Kidney (tissue), 14 donors: ENCODE measurements around the gene CORO2B. TPM values are rescaled to one million over a fixed set of nuclear protein-coding genes. Genes with fewer than 3 reads are reported as not detected.

Experiments used
- DNase-seq, 5 donors: peaks; one replicate each; pipeline ENCODE4 v3.0.0-alpha.2; 2013 to 2020
- FAIRE-seq: peaks from 2 replicates; lab custom pipeline; 2012; peaks lifted over from hg19 to GRCh38; lab: Jason Lieb, UNC
- H3K27ac ChIP-seq, 2 donors: one replicate each; pipeline ENCODE4 v1.7.0; 2013; ENCODE audit warnings: low read depth in 2 of 2, low read length in 2 of 2, inconsistent platforms in 1 of 2
- H3K27me3 ChIP-seq: one replicate; pipeline ENCODE4 v1.7.1; 2013; ENCODE audit warnings: low read length, inconsistent platforms; ENCODE audit not compliant: control insufficient read depth, insufficient read depth
- H3K36me3 ChIP-seq, 3 donors: one replicate each; pipeline versions ENCODE4 v1.7.0 to v1.7.1; 2013; ENCODE audit warnings: low read length in 3 of 3, control low read depth in 1 of 3, inconsistent platforms in 1 of 3; ENCODE audit not compliant: insufficient read depth in 3 of 3, control insufficient read depth in 2 of 3
- H3K4me1 ChIP-seq, 3 donors: one replicate each; pipeline versions ENCODE4 v1.7.0 to v1.7.1; 2013; ENCODE audit warnings: low read length in 3 of 3, inconsistent platforms in 1 of 3, low read depth in 1 of 3; ENCODE audit not compliant: control insufficient read depth in 2 of 3, insufficient read depth in 2 of 3
- H3K4me3 ChIP-seq, 3 donors: one replicate each; pipeline versions ENCODE4 v1.7.0 to v1.8.1; 2013; ENCODE audit warnings: low read length in 3 of 3, control low read depth in 1 of 3, inconsistent platforms in 1 of 3
- H3K9ac ChIP-seq, 3 donors: one replicate each; pipeline versions ENCODE4 v1.7.0 to v1.7.1; 2013; ENCODE audit warnings: low read length in 3 of 3, control low read depth in 1 of 3, inconsistent platforms in 1 of 3
- H3K9me3 ChIP-seq, 3 donors: one replicate each; pipeline versions ENCODE4 v1.7.0 to v1.7.1; 2013; ENCODE audit warnings: low read length in 3 of 3, control low read depth in 1 of 3, inconsistent platforms in 1 of 3; ENCODE audit not compliant: control insufficient read depth in 2 of 3, insufficient read depth in 1 of 3
- intact Hi-C: fragments of 100-400 bp; cut with DNase I; formaldehyde crosslinking; loops from one replicate; pipeline ENCODE4 v1.11.1; 2022
- polyA plus RNA-seq: library from polyadenylated mRNA; stranded (reverse); fragments of 350-450 nt; fragmentation: Illumina TruSeq; extraction: RNeasy Lipid Tissue Mini Kit (QIAGEN cat#74804); gene quantifications from one replicate; pipeline ENCODE4 v1.2.3, GENCODE V29; 2014; ENCODE audit warnings: low read depth, low replicate concordance; ENCODE audit not compliant: insufficient read depth
- total RNA-seq: library from RNA; stranded (reverse); fragmentation: NEBNext Ultra II Directional; extraction: Animal tissue kit (Norgen Biotek cat#: 25700); gene quantifications from one replicate; pipeline ENCODE4 v1.2.1, GENCODE V29; 2021
- TF ChIP-seq, protein P1 (sequence below): IDR thresholded peaks from 3 replicates; pipeline ENCODE4 v1.5.1; 2012; ENCODE audit warnings: mild to moderate bottlenecking, moderate library complexity, borderline replicate concordance; ENCODE audit not compliant: insufficient read depth; ENCODE audit errors: extremely low read depth
- donor health status: control.
- donor health status: control.
- donor health status: control.
- donor health status: control.
- donor health status: control.
- donor health status: DM: yes; HTN: yes; CAD: no.
- donor health status: Normal renal cell carcinoma (clear cell type).

Gene CORO2B
- total and polyA plus RNA-seq, 2 donors from 2014 or later: 7.9 to 9.0 TPM

DNA sequence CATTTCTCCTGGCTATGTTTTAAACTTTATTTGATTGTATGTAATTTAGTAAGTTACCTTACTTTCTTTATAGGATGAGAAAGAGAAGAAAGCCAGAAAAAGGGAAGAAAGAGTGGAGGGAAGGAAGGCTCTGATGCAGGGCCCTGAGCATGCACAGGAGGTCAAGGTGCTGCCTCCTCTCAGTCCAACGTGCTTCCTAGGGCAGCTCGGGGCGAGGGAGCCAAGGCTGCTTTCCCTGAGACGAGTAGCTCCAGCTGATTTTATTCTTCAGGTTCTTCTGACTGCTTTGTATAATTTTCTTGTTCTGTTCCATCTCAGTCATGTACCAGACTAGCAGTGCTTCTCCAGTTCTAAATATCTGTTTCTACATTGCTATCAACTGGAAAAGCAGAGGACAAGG, 3.4 kb downstream of the CORO2B start:
- intact Hi-C loops: no loop called here
- Histone ChIP-seq H3K27ac (no peak overlapping the region), H3K36me3 (no peaks in the 10 kb centered on the region), H3K9ac (no peak overlapping the region), H3K27me3 (no peaks in the 10 kb centered on the region), H3K4me3 (no peak overlapping the region), H3K9me3 (no peaks in the 10 kb centered on the region), H3K4me1 (peaks cover 0 to 13% (median 0%) of the 10 kb centered on the region in 3 donors)
- FAIRE-seq (no peak), DNase-seq (no peak)
- TF ChIP-seq, protein P1, sequence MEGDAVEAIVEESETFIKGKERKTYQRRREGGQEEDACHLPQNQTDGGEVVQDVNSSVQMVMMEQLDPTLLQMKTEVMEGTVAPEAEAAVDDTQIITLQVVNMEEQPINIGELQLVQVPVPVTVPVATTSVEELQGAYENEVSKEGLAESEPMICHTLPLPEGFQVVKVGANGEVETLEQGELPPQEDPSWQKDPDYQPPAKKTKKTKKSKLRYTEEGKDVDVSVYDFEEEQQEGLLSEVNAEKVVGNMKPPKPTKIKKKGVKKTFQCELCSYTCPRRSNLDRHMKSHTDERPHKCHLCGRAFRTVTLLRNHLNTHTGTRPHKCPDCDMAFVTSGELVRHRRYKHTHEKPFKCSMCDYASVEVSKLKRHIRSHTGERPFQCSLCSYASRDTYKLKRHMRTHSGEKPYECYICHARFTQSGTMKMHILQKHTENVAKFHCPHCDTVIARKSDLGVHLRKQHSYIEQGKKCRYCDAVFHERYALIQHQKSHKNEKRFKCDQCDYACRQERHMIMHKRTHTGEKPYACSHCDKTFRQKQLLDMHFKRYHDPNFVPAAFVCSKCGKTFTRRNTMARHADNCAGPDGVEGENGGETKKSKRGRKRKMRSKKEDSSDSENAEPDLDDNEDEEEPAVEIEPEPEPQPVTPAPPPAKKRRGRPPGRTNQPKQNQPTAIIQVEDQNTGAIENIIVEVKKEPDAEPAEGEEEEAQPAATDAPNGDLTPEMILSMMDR: no peak

DNA sequence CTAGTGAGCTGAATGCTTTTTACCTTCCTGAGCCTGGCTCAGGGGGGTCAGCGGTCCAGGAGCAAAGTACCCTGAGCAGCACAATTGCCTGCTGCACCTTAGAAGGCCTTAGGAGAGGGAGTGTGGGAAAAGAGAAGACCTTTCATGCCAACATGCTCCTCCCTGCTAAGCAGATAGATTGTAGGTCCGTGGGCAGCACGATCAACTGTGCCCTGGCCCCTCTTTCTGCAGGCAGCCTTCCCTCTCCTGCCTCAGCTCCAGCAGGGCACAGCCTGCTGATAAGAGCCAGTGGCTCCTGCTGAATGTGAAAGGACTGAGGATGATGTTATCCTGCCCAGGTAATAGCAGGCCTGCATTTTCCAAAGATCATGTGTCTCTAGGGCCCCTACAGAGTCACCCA, 4.1 kb downstream of the CORO2B start:
- intact Hi-C loops: no loop called here
- Histone ChIP-seq H3K4me3 (no peak overlapping the region), H3K9me3 (no peaks in the 10 kb centered on the region), H3K27me3 (no peaks in the 10 kb centered on the region), H3K9ac (no peak overlapping the region), H3K4me1 (peaks cover 0 to 11% (median 0%) of the 10 kb centered on the region in 3 donors), H3K27ac (no peak overlapping the region), H3K36me3 (no peaks in the 10 kb centered on the region)
- TF ChIP-seq, protein P1: no peak
- FAIRE-seq (no peak), DNase-seq (no peak)

DNA sequence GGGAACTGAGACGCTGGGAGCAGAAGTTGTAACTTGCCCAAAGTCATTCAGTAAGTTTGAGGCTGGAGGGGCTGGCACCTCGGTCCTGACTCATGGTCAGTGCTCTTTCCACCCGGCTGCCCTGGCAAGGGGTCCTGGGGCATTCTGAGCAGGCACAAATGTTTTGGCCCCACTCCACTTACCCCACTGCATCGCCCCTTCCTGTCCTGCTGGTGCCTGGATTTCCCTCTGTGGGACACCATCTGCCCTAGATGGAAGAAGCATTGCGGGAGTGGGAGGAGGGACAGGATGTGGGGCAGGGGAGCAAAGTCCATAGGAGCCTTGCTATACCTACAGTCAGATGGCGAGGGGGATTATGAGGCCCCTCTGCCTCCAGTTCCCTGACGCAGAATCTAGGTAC, 4.5 kb downstream of the CORO2B start:
- H3K27ac ChIP-seq: no peak overlapping the region
- FAIRE-seq (no peak), DNase-seq (no peak)

More for the DNA sequence above, 4.5 kb downstream of the CORO2B start:
- Histone ChIP-seq H3K36me3 (no peaks in the 10 kb centered on the region), H3K9ac (no peak overlapping the region), H3K9me3 (no peaks in the 10 kb centered on the region), H3K4me3 (no peak overlapping the region), H3K27me3 (no peaks in the 10 kb centered on the region), H3K4me1 (peaks cover 0 to 9% (median 0%) of the 10 kb centered on the region in 3 donors)
- intact Hi-C loops: no loop called here
- TF ChIP-seq, protein P1: no peak
